Measurements from ENCODE around the gene ADAMTS15. TPM values are rescaled to one million over a fixed set of nuclear protein-coding genes. Genes with fewer than 3 reads are reported as not detected.
A peak's percentile ranks its signal among the peaks of the same experiment; 100 is the strongest.

The ADAMTS15 gene
- total RNA-seq, 3 donors from 2014 or later, result 1.8 to 7.8 (median 3.5) TPM

DNA sequence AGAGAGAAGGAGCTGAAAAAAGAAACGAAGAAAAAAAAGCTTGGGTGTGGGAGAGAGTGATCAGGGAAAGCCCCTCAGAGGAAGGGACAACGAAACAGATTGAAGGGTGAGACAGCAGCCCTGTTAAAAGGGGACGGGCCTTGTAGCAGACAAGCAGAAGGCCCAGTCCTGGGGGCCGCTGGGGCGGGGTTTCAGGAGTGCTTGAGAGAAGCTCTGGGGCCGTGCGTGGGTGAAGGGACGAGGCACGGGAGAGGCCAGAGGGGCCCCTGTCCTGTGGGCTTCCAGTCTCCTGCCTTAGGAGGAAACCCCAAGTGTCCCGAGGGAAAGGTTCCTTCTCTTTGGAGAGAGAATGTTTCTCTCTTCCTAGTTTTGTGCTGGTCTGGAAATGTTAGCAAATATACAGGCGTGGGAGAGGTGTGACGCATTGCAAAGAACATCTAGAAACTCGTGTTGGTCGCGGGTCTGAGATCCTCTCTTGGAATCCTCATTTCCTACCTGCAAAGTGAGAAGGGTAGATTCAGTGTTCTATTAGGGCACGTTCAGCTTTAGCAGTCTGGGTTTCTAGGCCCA is 28.6 kb downstream of the ADAMTS15 start:
- Histone ChIP-seq H3K4me1 (ENCODE audit: low read depth) (no peaks in the 10 kb centered on the region), H3K36me3 (ENCODE audit: low read depth) (no peaks in the 10 kb centered on the region), H3K9me3 (no peaks in the 10 kb centered on the region), H3K4me3 (no peak overlapping the region)
- TF ChIP-seq CTCF (IDR thresholded peaks at IDR 0.05), result no peak
- no peak for ATAC-seq
- no peak for DNase-seq
- intact Hi-C loops (cut with DNase I, micrococcal nuclease), result no loop called here

- intact Hi-C loops (cut with DNase I, micrococcal nuclease), result no loop called here
- ATAC-seq, result no peak
These were observed 29.2 kb downstream of the ADAMTS15 start for GRCh38 chr11:130477586-130478203.

GRCh38 chr11:130478204-130478701 is 29.8 kb downstream of the ADAMTS15 start:
- intact Hi-C loops (cut with DNase I, micrococcal nuclease), result no loop called here
- no peak for TF ChIP-seq CTCF (IDR thresholded peaks at IDR 0.05)
- ATAC-seq, result peak; percentile 53
- no peaks in the 10 kb centered on the region for H3K9me3 ChIP-seq
- H3K4me3 ChIP-seq, result no peak overlapping the region
- peak in 2 of 3 donors; percentile 47 to 53 for DNase-seq
- no peaks in the 10 kb centered on the region for H3K4me1 ChIP-seq (ENCODE audit: low read depth)
- H3K36me3 ChIP-seq (ENCODE audit: low read depth), result no peaks in the 10 kb centered on the region

More at GRCh38 chr11:130477586-130478203, 29.2 kb downstream of the ADAMTS15 start:
- Histone ChIP-seq H3K4me3 (no peak overlapping the region), H3K36me3 (ENCODE audit: low read depth) (no peaks in the 10 kb centered on the region), H3K9me3 (no peaks in the 10 kb centered on the region), H3K4me1 (ENCODE audit: low read depth) (no peaks in the 10 kb centered on the region)
- DNase-seq, result no peak
- TF ChIP-seq CTCF (IDR thresholded peaks at IDR 0.05), result no peak

DNA sequence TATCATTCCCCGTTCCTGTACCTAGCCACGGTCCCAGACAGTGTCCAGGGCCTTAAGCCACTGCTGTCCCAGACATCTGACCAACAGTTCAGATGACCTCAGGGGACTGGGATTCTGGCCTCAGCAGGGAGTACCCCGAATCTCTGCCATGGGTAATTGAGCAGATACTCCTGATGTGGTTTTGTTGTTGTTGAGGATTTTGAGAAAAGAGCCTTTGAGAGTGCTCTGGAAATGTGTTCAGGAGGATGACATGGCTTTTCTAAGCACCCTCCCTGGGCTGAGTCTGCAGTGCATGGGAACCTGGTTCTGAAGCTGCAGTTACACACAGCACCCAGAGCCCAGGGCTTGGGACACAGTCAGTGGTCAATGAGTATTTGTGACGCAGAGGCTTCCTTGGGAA is 30.4 kb downstream of the ADAMTS15 start:
- H3K4me3 ChIP-seq, result no peak overlapping the region
- intact Hi-C loops (cut with DNase I, micrococcal nuclease), result no loop called here
- H3K4me1 ChIP-seq (ENCODE audit: low read depth), result no peaks in the 10 kb centered on the region
- ATAC-seq (no peak), DNase-seq (no peak)
- no peak for TF ChIP-seq CTCF (IDR thresholded peaks at IDR 0.05)
- H3K36me3 ChIP-seq (ENCODE audit: low read depth), result no peaks in the 10 kb centered on the region
- no peaks in the 10 kb centered on the region for H3K9me3 ChIP-seq

DNA sequence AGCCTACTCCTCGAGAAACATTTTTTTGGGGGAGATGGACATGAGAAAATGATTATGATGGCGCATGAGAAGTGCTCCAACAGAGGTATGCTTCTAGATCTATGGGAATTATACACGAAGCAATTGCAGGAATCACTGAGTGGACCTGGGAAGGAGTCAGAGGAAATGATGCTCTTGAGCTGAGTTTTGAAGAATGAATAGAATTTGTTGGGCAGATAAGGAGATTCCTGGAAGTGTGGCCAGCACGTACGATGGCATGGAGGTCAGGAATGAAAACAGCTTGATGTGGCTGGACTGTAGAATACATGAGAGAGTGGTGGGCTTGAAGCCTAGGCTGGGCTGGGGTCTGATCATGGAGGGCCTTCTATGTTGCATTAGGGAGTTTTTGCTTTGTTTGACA is 31.7 kb downstream of the ADAMTS15 start:
- intact Hi-C loops (cut with DNase I, micrococcal nuclease), result no loop called here
- no peak overlapping the region for H3K4me3 ChIP-seq
- H3K9me3 ChIP-seq, result no peaks in the 10 kb centered on the region
- no peak for TF ChIP-seq CTCF (IDR thresholded peaks at IDR 0.05)
- no peaks in the 10 kb centered on the region for H3K4me1 ChIP-seq (ENCODE audit: low read depth)
- H3K36me3 ChIP-seq (ENCODE audit: low read depth), result no peaks in the 10 kb centered on the region
- ATAC-seq (no peak), DNase-seq (no peak)

Measured in mucosa of descending colon (tissue), 3 donors.